Upper lobe of right lung (tissue), 1 donor: ENCODE measurements around the gene NOB1. TPM values are rescaled to one million over a fixed set of nuclear protein-coding genes. Genes with fewer than 3 reads are reported as not detected.
A peak's percentile ranks its signal among the peaks of the same experiment; 100 is the strongest.

Source experiments
- ATAC-seq: fragments of 200-7000 bp; cut with Tn5 transposase; one replicate; pipeline ENCODE4 v1.9.1; 2020; ENCODE audit warnings: mild to moderate bottlenecking, moderate library complexity
- DNase-seq: peaks from one replicate; pipeline ENCODE4 v3.0.0-alpha.2; 2020
- H3K27ac ChIP-seq: fragments of 200-600 bp; one replicate; pipeline ENCODE4 v1.8.0; 2022
- H3K27me3 ChIP-seq: fragments of 200-600 bp; one replicate; pipeline ENCODE4 v1.8.0; 2022; ENCODE audit warnings: mild to moderate bottlenecking
- H3K36me3 ChIP-seq: fragments of 200-600 bp; one replicate; pipeline ENCODE4 v1.8.0; 2022
- H3K4me1 ChIP-seq: fragments of 200-600 bp; one replicate; pipeline ENCODE4 v1.8.0; 2022
- H3K4me3 ChIP-seq: fragments of 200-600 bp; one replicate; pipeline ENCODE4 v1.8.0; 2022; ENCODE audit warnings: mild to moderate bottlenecking
- H3K9me3 ChIP-seq: fragments of 200-600 bp; one replicate; pipeline ENCODE4 v1.8.0; 2022
- CTCF ChIP-seq: fragments of 200-600 bp; IDR thresholded peaks from one replicate; pipeline ENCODE4 v1.8.0; 2022; ENCODE audit warnings: antibody characterized with exemption
- intact Hi-C: fragments of 100-400 bp; cut with DNase I; formaldehyde crosslinking; loops from one replicate; pipeline ENCODE4 v1.11.0; 2022
- total RNA-seq: library from RNA; stranded (reverse); fragmentation: NEBNext Ultra II Directional; extraction: Animal tissue kit (Norgen Biotek cat#: 25700); gene quantifications from one replicate; pipeline ENCODE4 v1.2.1, GENCODE V29; 2021
- donor health status: DM: no; HTN: yes; CAD: no; lungs with severe emphysema.

NOB1 gene
- total RNA-seq, 1 donor from 2014 or later, result 32.0 TPM

GRCh38 chr16:69712277-69712676, 42.4 kb downstream of the NOB1 start:
- intact Hi-C loops, result loop anchor here (5.0 kb wide), 1 partner anchor 40 kb away; the partner anchor contains the start of gene NOB1
- H3K27ac ChIP-seq, result no peak overlapping the region
- H3K27me3 ChIP-seq, result no peaks in the 10 kb centered on the region
- H3K4me3 ChIP-seq, result no peak overlapping the region
- no peaks in the 10 kb centered on the region for H3K4me1 ChIP-seq
- ATAC-seq, result no peak
- no peak for DNase-seq
- no peaks in the 10 kb centered on the region for H3K9me3 ChIP-seq
- no peak for TF ChIP-seq CTCF
- peaks cover 59% of the 10 kb centered on the region for H3K36me3 ChIP-seq

GRCh38 chr16:69711115-69711740, 43.5 kb downstream of the NOB1 start:
- Histone ChIP-seq H3K4me1 (no peaks in the 10 kb centered on the region), H3K9me3 (no peaks in the 10 kb centered on the region), H3K36me3 (peaks cover 49% of the 10 kb centered on the region), H3K4me3 (no peak overlapping the region), H3K27me3 (no peaks in the 10 kb centered on the region), H3K27ac (no peak overlapping the region)
- intact Hi-C loops, result loop anchor here (5.0 kb wide), 1 partner anchor 41 kb away; the partner anchor contains the start of gene NOB1
- TF ChIP-seq CTCF, result no peak
- DNase-seq, result peak; percentile 64
- peak; percentile 70 for ATAC-seq

- Histone ChIP-seq H3K9me3 (no peaks in the 10 kb centered on the region), H3K4me3 (no peak overlapping the region), H3K27ac (no peak overlapping the region), H3K27me3 (no peaks in the 10 kb centered on the region), H3K36me3 (peaks cover 34% of the 10 kb centered on the region), H3K4me1 (no peaks in the 10 kb centered on the region)
- peak; percentile 71 for ATAC-seq
- intact Hi-C loops, result loop anchor here (5.0 kb wide), 1 partner anchor 43 kb away; the partner anchor contains the start of gene NOB1
- peak; percentile 74 for TF ChIP-seq CTCF
- DNase-seq, result no peak
Observed at GRCh38 chr16:69709456-69710084, 45.2 kb downstream of the NOB1 start.

GRCh38 chr16:69707920-69708683, 46.6 kb downstream of the NOB1 start:
- no peak overlapping the region for H3K27ac ChIP-seq

GRCh38 chr16:69706975-69707340, 47.8 kb downstream of the NOB1 start:
- no peak for TF ChIP-seq CTCF
- Histone ChIP-seq H3K27ac (no peak overlapping the region), H3K4me3 (no peak overlapping the region), H3K27me3 (no peaks in the 10 kb centered on the region), H3K9me3 (no peaks in the 10 kb centered on the region), H3K36me3 (peaks cover 14% of the 10 kb centered on the region), H3K4me1 (no peaks in the 10 kb centered on the region)
- intact Hi-C loops, result no loop called here
- DNase-seq (no peak), ATAC-seq (peak; percentile 33)

More at GRCh38 chr16:69707920-69708683, 46.6 kb downstream of the NOB1 start:
- peaks cover 25% of the 10 kb centered on the region for H3K36me3 ChIP-seq
- intact Hi-C loops, result no loop called here
- DNase-seq, result no peak
- no peak for ATAC-seq
- no peak overlapping the region for H3K4me3 ChIP-seq
- TF ChIP-seq CTCF, result no peak
- H3K9me3 ChIP-seq, result no peaks in the 10 kb centered on the region
- H3K27me3 ChIP-seq, result no peaks in the 10 kb centered on the region
- H3K4me1 ChIP-seq, result no peaks in the 10 kb centered on the region
